ENCODE results near the gene SLN. TPM values are rescaled to one million over a fixed set of nuclear protein-coding genes. Genes with fewer than 3 reads are reported as not detected.

SLN gene
- polyA plus RNA-seq, 3 donors, result 0.23 to 0.80 (median 0.30) TPM

DNA sequence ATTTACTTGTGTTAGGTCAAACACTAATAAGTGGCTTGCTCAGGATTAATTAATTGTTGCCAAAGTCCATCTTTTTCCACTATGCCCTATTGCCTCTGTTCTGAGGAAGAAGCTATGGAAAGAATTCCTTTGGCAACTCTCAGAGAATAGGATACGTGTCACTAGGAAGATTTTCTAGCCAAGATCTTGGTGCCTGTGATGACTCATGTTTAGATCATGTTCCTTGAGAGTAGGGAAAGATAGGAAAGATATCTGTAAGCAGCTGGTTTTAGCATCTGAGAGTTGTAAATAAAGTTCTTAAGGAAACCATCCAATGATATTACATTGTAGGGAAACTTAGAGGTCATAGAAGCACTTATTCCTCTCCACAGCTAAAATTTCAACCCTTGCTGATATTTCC is 15.7 kb downstream of the SLN start:
- no peak for DNase-seq (ENCODE audit: extremely low read depth in 1 of 11, low read depth in 9 of 11, low spot score in 4 of 11)

DNA sequence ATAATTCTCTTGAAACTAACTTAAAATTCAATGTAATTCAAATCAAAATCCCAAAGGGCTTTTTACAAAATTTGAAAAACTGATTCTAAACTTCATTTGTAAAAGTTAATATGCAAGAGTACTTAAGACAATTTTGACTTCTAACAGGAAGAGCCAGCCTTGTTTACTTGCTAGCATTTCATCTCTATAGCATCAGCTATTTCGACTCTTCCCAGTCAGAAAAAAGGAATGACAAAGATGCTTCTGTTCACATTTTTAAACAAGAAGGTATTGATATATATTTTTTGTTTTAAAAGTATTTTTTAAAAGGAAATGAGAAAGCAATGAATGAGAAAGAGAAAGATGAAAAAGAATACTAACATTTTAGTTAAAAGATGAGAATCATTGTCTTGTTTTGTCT is 16.4 kb downstream of the SLN start:
- DNase-seq (ENCODE audit: extremely low read depth in 1 of 11, low read depth in 9 of 11, low spot score in 4 of 11), result no peak

- no peak for DNase-seq (ENCODE audit: extremely low read depth in 1 of 11, low read depth in 9 of 11, low spot score in 4 of 11)
Observed at GRCh38 chr11:107691000-107691750, 20.7 kb downstream of the SLN start.

DNA sequence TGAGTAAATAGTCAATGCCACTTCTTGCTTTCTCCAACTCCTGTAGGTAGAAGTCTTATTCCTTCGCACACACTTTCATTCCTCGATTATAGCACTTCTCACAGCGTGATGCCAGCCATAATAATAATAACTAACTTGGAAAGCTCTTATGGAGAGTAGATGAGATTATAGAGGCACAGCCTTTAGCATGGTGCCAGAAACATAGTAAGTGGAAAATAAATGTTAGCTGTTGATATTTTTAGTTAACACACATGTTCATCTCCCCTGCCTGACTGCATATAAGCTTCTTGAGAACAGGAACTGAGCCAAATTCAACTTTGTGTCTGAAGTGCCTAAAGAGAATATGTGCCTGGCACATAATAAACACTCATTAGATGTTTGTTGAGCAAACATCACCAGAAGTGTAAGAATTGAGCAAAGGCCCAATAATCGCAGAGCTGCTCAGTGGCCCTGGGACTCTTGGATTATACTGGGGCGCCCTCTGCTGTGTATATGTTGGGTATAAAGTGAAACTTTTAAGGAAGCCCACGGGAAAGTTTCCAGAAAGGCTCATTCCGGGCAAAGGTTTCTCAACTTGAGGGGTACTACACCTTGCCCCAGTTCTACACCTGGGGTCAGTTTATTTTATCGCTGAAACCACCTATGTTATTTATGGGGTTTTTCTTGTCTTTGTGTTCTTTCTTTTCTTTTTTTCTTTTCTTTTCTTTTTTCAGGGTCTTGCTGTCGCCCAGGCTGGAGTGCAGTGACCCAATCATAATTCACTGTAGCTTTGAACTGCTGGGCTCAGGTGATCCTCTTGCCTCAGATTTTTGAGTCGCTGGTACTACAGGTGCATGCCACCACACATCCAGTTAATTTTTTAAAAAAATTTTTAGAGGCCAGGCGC is 22.3 kb downstream of the SLN start:
- peak; percentile 15 to 63 (median 36) for DNase-seq (ENCODE audit: extremely low read depth in 1 of 11, low read depth in 9 of 11, low spot score in 4 of 11)

DNA sequence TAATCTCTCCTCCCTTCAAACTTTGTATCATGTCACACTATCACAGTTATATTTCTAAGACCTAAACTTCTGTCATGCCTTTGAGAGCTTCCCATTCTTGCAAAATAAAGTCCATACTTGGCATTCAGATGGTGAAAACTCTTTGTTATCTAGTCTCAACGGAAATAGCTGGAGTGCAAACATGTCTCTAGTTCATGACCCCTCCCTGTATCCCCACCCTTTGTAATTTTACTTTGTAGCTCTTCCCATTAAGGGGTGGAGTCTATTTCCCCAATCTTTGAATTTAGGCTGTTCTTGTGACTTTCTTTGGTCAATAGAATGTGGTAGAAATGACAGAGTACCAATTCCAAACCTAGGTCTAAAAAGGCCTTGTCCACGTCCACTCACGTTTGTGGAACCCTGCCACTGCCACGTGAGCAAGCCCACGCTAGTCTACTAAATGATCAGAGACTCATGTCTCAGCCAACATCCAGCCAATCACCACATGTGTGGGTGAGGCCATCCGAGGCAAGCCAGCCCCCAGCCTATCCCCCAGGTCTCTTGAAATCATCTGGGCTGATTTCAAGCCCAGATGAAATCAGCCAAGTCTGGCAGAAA is 23.4 kb downstream of the SLN start:
- no peak for DNase-seq (ENCODE audit: extremely low read depth in 1 of 11, low read depth in 9 of 11, low spot score in 4 of 11)

DNA sequence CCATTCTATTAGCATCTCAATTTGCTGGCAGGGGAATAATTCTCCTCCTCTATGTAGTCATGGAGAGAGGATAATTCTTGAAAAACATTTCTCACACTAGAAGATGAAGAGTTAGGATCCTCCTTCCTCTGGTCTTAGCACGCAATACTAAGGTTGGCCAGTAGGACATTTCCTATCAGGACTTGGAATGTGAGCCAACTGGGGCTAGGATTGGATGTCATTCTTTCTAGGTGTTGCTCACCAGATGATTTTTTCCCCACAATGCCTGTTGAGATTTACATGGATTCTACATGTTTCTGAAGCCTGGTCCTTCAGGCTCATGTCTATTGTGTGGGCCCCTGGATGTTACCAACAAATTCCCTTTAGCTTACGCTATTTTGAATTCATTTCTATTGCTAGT is 28.0 kb downstream of the SLN start:
- DNase-seq (ENCODE audit: extremely low read depth in 1 of 11, low read depth in 9 of 11, low spot score in 4 of 11), result no peak

DNA sequence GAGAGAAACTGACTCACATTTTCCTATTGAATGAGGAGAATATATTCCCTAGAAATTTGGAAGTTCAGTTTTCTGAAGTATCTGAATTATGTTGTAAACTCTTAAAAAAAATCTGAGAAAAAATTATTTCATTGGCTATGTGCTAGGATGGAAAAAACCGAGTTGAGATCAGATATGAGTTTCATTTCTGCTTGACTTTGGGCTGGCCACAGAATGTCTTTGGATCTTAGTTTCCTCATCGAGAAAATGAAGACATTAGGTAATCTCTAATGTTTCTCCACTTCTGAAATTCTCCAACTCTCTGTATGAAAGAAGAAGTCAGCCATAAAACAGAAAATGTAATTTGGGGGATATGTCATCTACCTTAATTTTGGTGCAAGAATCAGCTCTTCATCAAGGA is 28.8 kb downstream of the SLN start:
- no peak for DNase-seq (ENCODE audit: extremely low read depth in 1 of 11, low read depth in 9 of 11, low spot score in 4 of 11)

- DNase-seq (ENCODE audit: extremely low read depth in 1 of 11, low read depth in 9 of 11, low spot score in 4 of 11), result no peak
Observed at GRCh38 chr11:107682572-107682971, 29.3 kb downstream of the SLN start.

GRCh38 chr11:107682171-107682570 is 29.7 kb downstream of the SLN start:
- no peak for DNase-seq (ENCODE audit: extremely low read depth in 1 of 11, low read depth in 9 of 11, low spot score in 4 of 11)

DNA sequence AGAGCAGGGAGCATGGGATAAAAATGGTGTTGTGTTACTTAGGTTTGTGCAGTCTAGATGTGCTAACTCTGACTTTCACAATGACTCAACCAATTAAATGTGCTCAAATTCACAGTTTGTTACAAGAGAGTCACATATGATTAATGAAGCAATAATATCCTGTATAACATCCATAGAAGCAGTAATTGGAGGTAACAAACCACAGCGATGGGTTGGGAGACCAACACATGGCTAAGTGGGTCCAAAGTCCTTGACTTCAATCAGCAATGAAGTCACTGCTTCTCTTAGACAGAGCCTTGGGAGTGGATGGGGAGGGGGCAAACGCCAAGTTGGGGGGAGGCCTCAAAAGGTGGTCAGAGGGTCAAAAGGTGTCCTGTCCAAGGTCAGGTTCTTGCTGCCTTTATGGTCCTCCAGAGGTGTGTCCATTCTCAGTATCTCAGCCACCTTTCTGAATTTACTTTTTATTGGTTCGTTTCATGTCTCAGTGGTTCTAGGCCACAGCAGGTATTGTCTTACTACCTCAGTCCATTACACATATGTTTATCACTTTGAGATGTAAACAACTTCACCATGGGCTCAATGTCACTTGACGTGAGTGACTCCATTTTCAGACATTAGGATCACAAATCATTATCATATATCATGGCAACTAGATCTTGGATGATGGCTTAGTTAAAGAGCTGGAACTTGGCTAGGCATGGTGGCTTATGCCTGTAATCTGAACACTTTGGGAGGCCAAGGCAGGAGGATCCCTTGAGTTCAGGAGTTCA is 32.4 kb downstream of the SLN start:
- DNase-seq (ENCODE audit: extremely low read depth in 1 of 11, low read depth in 9 of 11, low spot score in 4 of 11), result no peak

- DNase-seq (ENCODE audit: extremely low read depth in 1 of 11, low read depth in 9 of 11, low spot score in 4 of 11), result no peak
Observed at GRCh38 chr11:107678632-107678971, 33.3 kb downstream of the SLN start.

- no peak for DNase-seq (ENCODE audit: extremely low read depth in 1 of 11, low read depth in 9 of 11, low spot score in 4 of 11)
Observed at GRCh38 chr11:107677924-107678631, 33.8 kb downstream of the SLN start.

DNA sequence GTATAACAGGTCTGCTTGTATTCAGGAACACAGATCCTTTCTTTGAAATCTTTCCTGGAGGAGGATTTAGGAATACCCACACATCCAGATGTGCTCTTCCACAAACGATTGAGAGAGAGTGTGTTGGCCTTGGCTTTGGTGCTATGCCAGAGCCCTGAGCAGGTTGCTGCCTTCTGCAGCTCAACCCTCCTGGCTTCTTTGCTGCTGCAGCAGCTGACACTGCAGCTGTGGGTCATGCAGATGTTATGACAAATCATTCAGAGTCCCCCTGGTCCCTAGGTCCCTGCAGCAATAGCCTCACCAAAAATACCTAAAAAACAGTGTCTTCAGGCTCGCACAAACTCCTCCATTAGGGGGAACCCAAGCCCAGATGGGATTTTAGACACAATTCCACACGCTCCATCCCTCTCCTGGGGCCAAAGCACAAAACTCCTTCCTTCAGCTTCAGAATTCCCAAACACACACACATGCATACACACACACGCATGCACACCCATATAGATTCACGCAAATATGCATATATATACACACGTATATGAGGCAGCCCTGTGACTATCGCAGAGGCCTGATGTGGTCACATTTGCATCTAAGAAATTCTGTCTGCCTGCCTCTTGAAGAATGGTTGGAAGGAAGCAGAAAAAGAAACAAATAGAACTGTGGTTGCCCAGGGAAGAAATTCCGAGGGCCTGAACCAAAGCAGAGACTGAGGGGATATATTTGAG is 35.4 kb downstream of the SLN start:
- no peak for DNase-seq (ENCODE audit: extremely low read depth in 1 of 11, low read depth in 9 of 11, low spot score in 4 of 11)

GRCh38 chr11:107675902-107676301 is 36.0 kb downstream of the SLN start:
- DNase-seq (ENCODE audit: extremely low read depth in 1 of 11, low read depth in 9 of 11, low spot score in 4 of 11), result no peak

DNA sequence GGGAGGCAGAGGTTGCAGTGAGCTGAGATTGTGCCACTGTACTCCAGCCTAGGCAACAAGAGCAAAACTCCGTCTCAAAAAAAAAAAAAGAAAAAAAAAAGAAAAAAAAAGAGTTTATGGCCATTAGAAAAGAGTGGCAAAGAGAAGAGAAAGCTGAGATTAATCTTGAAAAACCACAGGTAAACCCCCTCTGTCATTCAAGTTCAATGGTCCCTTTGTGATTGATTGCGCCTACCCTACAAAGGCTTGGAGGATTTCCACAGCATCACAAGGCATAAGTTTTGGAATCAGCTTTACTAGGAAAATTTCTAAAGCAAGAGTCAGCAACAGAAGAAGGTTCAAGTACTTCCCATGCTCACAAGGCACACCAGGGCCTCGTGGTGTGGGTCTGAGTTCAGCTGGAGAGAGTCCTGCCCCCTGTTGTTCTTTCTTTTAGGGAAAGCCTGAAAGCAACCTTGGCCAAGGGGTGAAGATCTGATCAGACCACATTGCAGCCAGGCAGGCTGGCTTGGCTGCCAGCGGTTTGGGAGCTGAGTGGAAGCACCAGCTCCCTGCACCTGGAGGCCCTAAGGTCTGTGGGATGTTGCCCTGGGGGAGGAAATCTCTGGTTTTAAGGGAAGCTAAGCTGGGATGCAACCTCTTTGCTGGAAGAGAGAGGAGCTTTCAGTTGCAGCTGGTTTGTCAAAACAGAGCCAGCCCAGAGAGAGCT is 41.8 kb downstream of the SLN start:
- no peak for DNase-seq (ENCODE audit: extremely low read depth in 1 of 11, low read depth in 9 of 11, low spot score in 4 of 11)

DNA sequence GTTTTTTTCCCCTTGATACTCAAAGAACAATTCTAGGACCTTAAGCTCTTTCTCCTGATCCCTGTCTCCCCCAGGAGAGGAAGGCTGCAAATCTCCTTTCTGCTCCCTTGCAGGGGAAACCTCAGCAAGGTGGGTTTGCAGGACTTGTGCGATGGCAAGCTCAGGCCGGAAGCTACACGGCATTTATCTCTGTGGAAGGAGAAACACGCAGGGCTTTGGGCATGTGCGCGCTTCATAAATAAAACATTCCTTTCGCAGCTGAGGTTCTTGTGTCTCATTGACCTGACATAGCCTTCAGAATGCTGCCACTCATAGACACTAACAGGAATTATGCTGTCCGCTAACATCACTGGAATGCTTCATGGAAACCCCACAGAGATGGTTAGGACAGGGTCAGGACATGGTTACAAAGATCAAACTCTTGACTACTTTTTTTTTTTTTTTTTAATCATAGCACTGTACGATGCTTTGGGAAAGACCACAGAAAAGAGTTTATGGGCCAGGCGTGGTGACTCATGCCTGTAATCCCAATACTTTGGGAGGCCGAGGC is 42.6 kb downstream of the SLN start:
- no peak for DNase-seq (ENCODE audit: extremely low read depth in 1 of 11, low read depth in 9 of 11, low spot score in 4 of 11)

GRCh38 chr11:107666911-107667613 is 44.8 kb downstream of the SLN start:
- DNase-seq (ENCODE audit: extremely low read depth in 1 of 11, low read depth in 9 of 11, low spot score in 4 of 11), result no peak

Data from renal cortex interstitium (tissue), 11 donors.